Measurements from ENCODE around the gene ST3GAL6. TPM values are rescaled to one million over a fixed set of nuclear protein-coding genes. Genes with fewer than 3 reads are reported as not detected.

ST3GAL6 gene
- total and polyA plus RNA-seq, 2 of the 13 experiments (the other 11 are each of a cell fraction or from before 2014, with no cell fraction given): 17.5 to 23.2 TPM

GRCh38 chr3:98777286-98777685 lies 14.1 kb downstream of the ST3GAL6 start (continued):
- TF ChIP-seq, protein P1, sequence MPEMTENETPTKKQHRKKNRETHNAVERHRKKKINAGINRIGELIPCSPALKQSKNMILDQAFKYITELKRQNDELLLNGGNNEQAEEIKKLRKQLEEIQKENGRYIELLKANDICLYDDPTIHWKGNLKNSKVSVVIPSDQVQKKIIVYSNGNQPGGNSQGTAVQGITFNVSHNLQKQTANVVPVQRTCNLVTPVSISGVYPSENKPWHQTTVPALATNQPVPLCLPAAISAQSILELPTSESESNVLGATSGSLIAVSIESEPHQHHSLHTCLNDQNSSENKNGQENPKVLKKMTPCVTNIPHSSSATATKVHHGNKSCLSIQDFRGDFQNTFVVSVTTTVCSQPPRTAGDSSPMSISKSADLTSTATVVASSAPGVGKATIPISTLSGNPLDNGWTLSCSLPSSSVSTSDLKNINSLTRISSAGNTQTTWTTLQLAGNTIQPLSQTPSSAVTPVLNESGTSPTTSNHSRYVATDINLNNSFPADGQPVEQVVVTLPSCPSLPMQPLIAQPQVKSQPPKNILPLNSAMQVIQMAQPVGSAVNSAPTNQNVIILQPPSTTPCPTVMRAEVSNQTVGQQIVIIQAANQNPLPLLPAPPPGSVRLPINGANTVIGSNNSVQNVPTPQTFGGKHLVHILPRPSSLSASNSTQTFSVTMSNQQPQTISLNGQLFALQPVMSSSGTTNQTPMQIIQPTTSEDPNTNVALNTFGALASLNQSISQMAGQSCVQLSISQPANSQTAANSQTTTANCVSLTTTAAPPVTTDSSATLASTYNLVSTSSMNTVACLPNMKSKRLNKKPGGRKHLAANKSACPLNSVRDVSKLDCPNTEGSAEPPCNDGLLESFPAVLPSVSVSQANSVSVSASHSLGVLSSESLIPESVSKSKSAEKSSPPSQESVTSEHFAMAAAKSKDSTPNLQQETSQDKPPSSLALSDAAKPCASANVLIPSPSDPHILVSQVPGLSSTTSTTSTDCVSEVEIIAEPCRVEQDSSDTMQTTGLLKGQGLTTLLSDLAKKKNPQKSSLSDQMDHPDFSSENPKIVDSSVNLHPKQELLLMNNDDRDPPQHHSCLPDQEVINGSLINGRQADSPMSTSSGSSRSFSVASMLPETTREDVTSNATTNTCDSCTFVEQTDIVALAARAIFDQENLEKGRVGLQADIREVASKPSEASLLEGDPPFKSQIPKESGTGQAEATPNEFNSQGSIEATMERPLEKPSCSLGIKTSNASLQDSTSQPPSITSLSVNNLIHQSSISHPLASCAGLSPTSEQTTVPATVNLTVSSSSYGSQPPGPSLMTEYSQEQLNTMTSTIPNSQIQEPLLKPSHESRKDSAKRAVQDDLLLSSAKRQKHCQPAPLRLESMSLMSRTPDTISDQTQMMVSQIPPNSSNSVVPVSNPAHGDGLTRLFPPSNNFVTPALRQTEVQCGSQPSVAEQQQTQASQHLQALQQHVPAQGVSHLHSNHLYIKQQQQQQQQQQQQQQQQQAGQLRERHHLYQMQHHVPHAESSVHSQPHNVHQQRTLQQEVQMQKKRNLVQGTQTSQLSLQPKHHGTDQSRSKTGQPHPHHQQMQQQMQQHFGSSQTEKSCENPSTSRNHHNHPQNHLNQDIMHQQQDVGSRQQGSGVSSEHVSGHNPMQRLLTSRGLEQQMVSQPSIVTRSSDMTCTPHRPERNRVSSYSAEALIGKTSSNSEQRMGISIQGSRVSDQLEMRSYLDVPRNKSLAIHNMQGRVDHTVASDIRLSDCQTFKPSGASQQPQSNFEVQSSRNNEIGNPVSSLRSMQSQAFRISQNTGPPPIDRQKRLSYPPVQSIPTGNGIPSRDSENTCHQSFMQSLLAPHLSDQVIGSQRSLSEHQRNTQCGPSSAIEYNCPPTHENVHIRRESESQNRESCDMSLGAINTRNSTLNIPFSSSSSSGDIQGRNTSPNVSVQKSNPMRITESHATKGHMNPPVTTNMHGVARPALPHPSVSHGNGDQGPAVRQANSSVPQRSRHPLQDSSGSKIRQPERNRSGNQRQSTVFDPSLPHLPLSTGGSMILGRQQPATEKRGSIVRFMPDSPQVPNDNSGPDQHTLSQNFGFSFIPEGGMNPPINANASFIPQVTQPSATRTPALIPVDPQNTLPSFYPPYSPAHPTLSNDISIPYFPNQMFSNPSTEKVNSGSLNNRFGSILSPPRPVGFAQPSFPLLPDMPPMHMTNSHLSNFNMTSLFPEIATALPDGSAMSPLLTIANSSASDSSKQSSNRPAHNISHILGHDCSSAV (CRISPR knock-in tag; IDR thresholded peaks at IDR 0.05; ENCODE audit: borderline replicate concordance): no peak
- TF ChIP-seq POLR2G (IDR thresholded peaks at IDR 0.05; ENCODE audit: low read depth, low read length): no peak
- TF ChIP-seq ZNF180 (CRISPR knock-in tag; IDR thresholded peaks at IDR 0.05; ENCODE audit: borderline replicate concordance, low read depth): no peak
- peak; percentile 58 for TF ChIP-seq SAP130 (CRISPR knock-in tag; IDR thresholded peaks at IDR 0.05; ENCODE audit: low read depth)
- TF ChIP-seq ZNF75D (CRISPR knock-in tag; IDR thresholded peaks at IDR 0.05; ENCODE audit: borderline replicate concordance): no peak
- no peak for TF ChIP-seq ZBTB7B (CRISPR knock-in tag; IDR thresholded peaks at IDR 0.05)
